Right lobe of liver (tissue), 6 donors: ENCODE data around the gene MRPS14. TPM values are rescaled to one million over a fixed set of nuclear protein-coding genes. Genes with fewer than 3 reads are reported as not detected.
A peak's percentile ranks its signal among the peaks of the same experiment; 100 is the strongest.

Source experiments
- ATAC-seq, 4 donors: fragments of 200-7000 bp; cut with Tn5 transposase; one replicate each; pipeline ENCODE4 v1.9.1; 2020; ENCODE audit warnings: mild to moderate bottlenecking in 4 of 4, moderate library complexity in 4 of 4
- DNase-seq, 3 donors: peaks; one replicate each; pipeline ENCODE4 v3.0.0-alpha.2; 2020
- H3K27ac ChIP-seq, 3 donors: fragments of 200-600 bp; one replicate each; pipeline ENCODE4 v1.8.0; 2022
- H3K27me3 ChIP-seq, 2 donors: fragments of 200-600 bp; one replicate each; pipeline ENCODE4 v1.8.0; 2022
- H3K36me3 ChIP-seq, 4 donors: fragments of 200-600 bp; sonication (generic) in 1 of 4; one replicate each; pipeline versions ENCODE4 v1.5.1 to v1.8.0; 2017 to 2022; ENCODE audit warnings: control low read depth in 1 of 4
- H3K4me1 ChIP-seq, 4 donors: fragments of 200-600 bp; sonication (generic) in 1 of 4; one replicate each; pipeline versions ENCODE4 v1.5.1 to v1.8.0; 2017 to 2022; ENCODE audit warnings: control low read depth in 1 of 4
- H3K4me3 ChIP-seq, 3 donors: fragments of 200-600 bp; one replicate each; pipeline ENCODE4 v1.8.0; 2022
- H3K9me3 ChIP-seq, 4 donors: fragments of 200-600 bp; sonication (generic) in 1 of 4; one replicate each; pipeline versions ENCODE4 v1.5.1 to v1.8.0; 2017 to 2022; ENCODE audit warnings: control low read depth in 1 of 4
- CTCF ChIP-seq, 4 donors: fragments of 200-600 bp in 3 of 4; fragments of 450-650 bp in 1 of 4; IDR thresholded peaks; one replicate each; pipeline versions ENCODE4 v1.5.1 to v1.8.0; 2016 to 2022; ENCODE audit warnings: antibody characterized with exemption in 4 of 4, mild to moderate bottlenecking in 2 of 4
- POLR2A ChIP-seq: fragments of 450-650 bp; IDR thresholded peaks from one replicate; pipeline ENCODE4 v1.6.1; 2017; ENCODE audit warnings: antibody characterized with exemption, mild to moderate bottlenecking
- WGBS: methylation state at CpG from one replicate; pipeline ENCODE4 v1.1.6; 2018; ENCODE audit warnings: low coverage, low lambda C conversion rate; ENCODE audit not compliant: insufficient coverage; ENCODE audit errors: missing lambda C conversion rate; 5-methylcytosine and 5-hydroxymethylcytosine counted together
- intact Hi-C, 2 donors: fragments of 100-400 bp; cut with DNase I; formaldehyde crosslinking; loops; one replicate each; pipeline versions ENCODE4 v1.11.2 to v1.14.1; 2022
- total RNA-seq, 6 experiments: library from RNA; depleted of rRNA in 2 of 6; stranded (reverse); fragments of >200 nt in 2 of 6; fragmentation: NEBNext Ultra II Directional in 3 of 6; extraction: Animal tissue kit (Norgen Biotek cat#: 25700) in 3 of 6; gene quantifications; one replicate each; pipeline versions ENCODE4 v1.1.0 to v1.2.4, GENCODE V29; 2016 to 2023
- donor health status: DM: no; HTN: yes; CAD: no.
- donor health status: DM: no; HTN: no; CAD: no.
- donor health status: DM: no; HTN: no; CAD: no.
- donor health status: DM: no; HTN: yes; CAD: no.
- donor health status: DM: no; HTN: yes; CAD: no.

Gene MRPS14
- total RNA-seq, 6 experiments from 2014 or later = 9.4 to 22.8 (median 18.8) TPM

GRCh38 chr1:174990382-174990999 is 32.7 kb downstream of the MRPS14 start:
- Histone ChIP-seq H3K4me1 (peaks cover 0 to 9% (median 0%) of the 10 kb centered on the region in 4 donors), H3K27ac (peak overlapping the region; percentile 71 to 89 (median 82)), H3K36me3 (no peaks in the 10 kb centered on the region), H3K9me3 (no peaks in the 10 kb centered on the region), H3K27me3 (no peaks in the 10 kb centered on the region), H3K4me3 (peak overlapping the region; percentile 34 to 61 (median 58))
- 5% methylated on average over 6 of the region's 6 CpGs for WGBS
- ATAC-seq (peak; percentile 96 to 97 (median 97)), DNase-seq (no peak)
- TF ChIP-seq POLR2A = peak; percentile 35
- TF ChIP-seq CTCF (IDR thresholded peaks at IDR 0.05) = no peak
- intact Hi-C loops = no loop called here

GRCh38 chr1:174989536-174990220 is 33.5 kb downstream of the MRPS14 start:
- 30% methylated on average over 5 of the region's 5 CpGs for WGBS
- peak overlapping the region; percentile 71 to 89 (median 82) for H3K27ac ChIP-seq
- ATAC-seq = peak; percentile 66 to 73 (median 72)
- no peak for TF ChIP-seq CTCF (IDR thresholded peaks at IDR 0.05)
- no peak for TF ChIP-seq POLR2A
- H3K9me3 ChIP-seq = no peaks in the 10 kb centered on the region
- DNase-seq = peak in 2 of 3 donors; percentile 38 to 61
- H3K36me3 ChIP-seq = no peaks in the 10 kb centered on the region
- H3K4me1 ChIP-seq = peaks cover 0 to 9% (median 0%) of the 10 kb centered on the region in 4 donors
- no peaks in the 10 kb centered on the region for H3K27me3 ChIP-seq
- peak overlapping the region; percentile 34 to 61 (median 58) for H3K4me3 ChIP-seq
- intact Hi-C loops = no loop called here

- H3K4me3 ChIP-seq = no peak overlapping the region
- TF ChIP-seq POLR2A (no peak), CTCF (IDR thresholded peaks at IDR 0.05) (no peak)
- DNase-seq (no peak), ATAC-seq (no peak)
- no peaks in the 10 kb centered on the region for H3K9me3 ChIP-seq
- H3K36me3 ChIP-seq = no peaks in the 10 kb centered on the region
- no peak overlapping the region for H3K27ac ChIP-seq
- H3K4me1 ChIP-seq = peaks cover 0 to 9% (median 0%) of the 10 kb centered on the region in 4 donors
- intact Hi-C loops = no loop called here
- no peaks in the 10 kb centered on the region for H3K27me3 ChIP-seq
- 97% methylated on average over 3 of the region's 3 CpGs for WGBS
Measured at GRCh38 chr1:174988986-174989385, 34.2 kb downstream of the MRPS14 start.

- no peaks in the 10 kb centered on the region for H3K27me3 ChIP-seq
Measured at GRCh38 chr1:174988539-174988938, 34.7 kb downstream of the MRPS14 start.

More at GRCh38 chr1:174988539-174988938, 34.7 kb downstream of the MRPS14 start:
- intact Hi-C loops = no loop called here
- no peaks in the 10 kb centered on the region for H3K9me3 ChIP-seq
- H3K4me1 ChIP-seq = peaks cover 0 to 9% (median 0%) of the 10 kb centered on the region in 4 donors
- DNase-seq (no peak), ATAC-seq (no peak)
- no peak overlapping the region for H3K27ac ChIP-seq
- H3K36me3 ChIP-seq = no peaks in the 10 kb centered on the region
- no peak for TF ChIP-seq CTCF (IDR thresholded peaks at IDR 0.05)
- no peak overlapping the region for H3K4me3 ChIP-seq
